Measurements from ENCODE around the gene CNPY3.

DNA sequence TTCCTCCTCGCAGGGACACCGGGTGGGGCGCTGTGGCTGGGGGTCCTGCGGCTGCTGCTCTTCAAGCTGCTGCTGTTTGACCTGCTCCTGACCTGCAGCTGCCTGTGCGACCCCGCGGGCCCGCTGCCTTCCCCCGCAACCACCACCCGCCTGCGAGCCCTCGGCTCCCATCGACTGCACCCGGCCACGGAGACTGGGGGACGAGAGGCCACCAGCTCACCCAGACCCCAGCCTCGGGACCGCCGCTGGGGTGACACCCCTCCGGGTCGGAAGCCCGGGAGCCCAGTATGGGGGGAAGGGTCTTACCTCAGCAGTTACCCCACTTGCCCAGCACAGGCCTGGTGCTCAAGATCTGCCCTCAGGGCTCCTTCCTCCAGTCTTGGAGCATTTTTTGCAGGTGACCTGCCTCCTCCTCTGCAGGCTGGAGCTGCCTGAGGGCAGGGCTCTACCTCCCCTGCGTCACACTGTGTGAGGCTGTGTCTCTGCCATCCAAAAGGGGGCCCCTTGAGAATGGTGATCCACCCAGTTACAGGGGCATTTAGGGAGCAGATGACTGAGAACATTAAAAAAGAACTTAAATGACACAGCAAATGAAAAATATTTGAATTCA is 3.9 kb upstream of the CNPY3 start:
- TF ChIP-seq, protein P1, sequence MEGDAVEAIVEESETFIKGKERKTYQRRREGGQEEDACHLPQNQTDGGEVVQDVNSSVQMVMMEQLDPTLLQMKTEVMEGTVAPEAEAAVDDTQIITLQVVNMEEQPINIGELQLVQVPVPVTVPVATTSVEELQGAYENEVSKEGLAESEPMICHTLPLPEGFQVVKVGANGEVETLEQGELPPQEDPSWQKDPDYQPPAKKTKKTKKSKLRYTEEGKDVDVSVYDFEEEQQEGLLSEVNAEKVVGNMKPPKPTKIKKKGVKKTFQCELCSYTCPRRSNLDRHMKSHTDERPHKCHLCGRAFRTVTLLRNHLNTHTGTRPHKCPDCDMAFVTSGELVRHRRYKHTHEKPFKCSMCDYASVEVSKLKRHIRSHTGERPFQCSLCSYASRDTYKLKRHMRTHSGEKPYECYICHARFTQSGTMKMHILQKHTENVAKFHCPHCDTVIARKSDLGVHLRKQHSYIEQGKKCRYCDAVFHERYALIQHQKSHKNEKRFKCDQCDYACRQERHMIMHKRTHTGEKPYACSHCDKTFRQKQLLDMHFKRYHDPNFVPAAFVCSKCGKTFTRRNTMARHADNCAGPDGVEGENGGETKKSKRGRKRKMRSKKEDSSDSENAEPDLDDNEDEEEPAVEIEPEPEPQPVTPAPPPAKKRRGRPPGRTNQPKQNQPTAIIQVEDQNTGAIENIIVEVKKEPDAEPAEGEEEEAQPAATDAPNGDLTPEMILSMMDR (IDR thresholded peaks at IDR 0.05) = no peak
- no peak for TF ChIP-seq POLR2A (IDR thresholded peaks at IDR 0.05)
- TF ChIP-seq POLR2AphosphoS5 (IDR thresholded peaks at IDR 0.05) = no peak
- no peak for TF ChIP-seq EP300 (IDR thresholded peaks at IDR 0.05)

All from stomach (tissue), 4 donors.